BE2C (cell line): ENCODE results near the gene NAV1.

Experiments used
- DNase-seq: peaks from one replicate; pipeline ENCODE4 v3.0.0-alpha.2; 2020
- H3K27me3 ChIP-seq: fragments of 250-450 bp; sonication (Bioruptor Pico); 2 replicates; pipeline ENCODE4 v1.5.1; 2020; ENCODE audit warnings: mild to moderate bottlenecking
- H3K36me3 ChIP-seq: fragments of 250-450 bp; sonication (Bioruptor Pico); 2 replicates; pipeline ENCODE4 v1.5.1; 2020; ENCODE audit warnings: mild to moderate bottlenecking
- H3K4me1 ChIP-seq: fragments of 250-450 bp; sonication (Bioruptor Pico); 2 replicates; pipeline ENCODE4 v1.5.1; 2020
- H3K4me3 ChIP-seq: 2 replicates; pipeline ENCODE4 v1.5.1; 2011; ENCODE audit warnings: low read depth, low read length
- H3K9me3 ChIP-seq: fragments of 250-450 bp; sonication (Bioruptor Pico); 2 replicates; pipeline ENCODE4 v1.5.1; 2020
- CTCF ChIP-seq: IDR thresholded peaks from 2 replicates; pipeline ENCODE4 v1.5.1; 2012; ENCODE audit warnings: mild to moderate bottlenecking, low read depth, low read length

NAV1 gene

GRCh38 chr1:201568265-201568664 is 29.3 kb downstream of the NAV1 start:
- no peak for TF ChIP-seq CTCF
- H3K4me3 ChIP-seq = no peak overlapping the region
- H3K27me3 ChIP-seq = no peaks in the 10 kb centered on the region
- no peaks in the 10 kb centered on the region; the same call in 1 of the 2 replicates for H3K36me3 ChIP-seq
- DNase-seq = no peak
- H3K9me3 ChIP-seq = no peaks in the 10 kb centered on the region
- peaks cover 16% of the 10 kb centered on the region for H3K4me1 ChIP-seq

GRCh38 chr1:201568859-201569294 is 29.9 kb downstream of the NAV1 start:
- no peaks in the 10 kb centered on the region for H3K9me3 ChIP-seq
- DNase-seq = no peak
- no peak overlapping the region for H3K4me3 ChIP-seq
- H3K4me1 ChIP-seq = peaks cover 16% of the 10 kb centered on the region
- no peak for TF ChIP-seq CTCF
- no peaks in the 10 kb centered on the region; the same call in 1 of the 2 replicates for H3K36me3 ChIP-seq
- no peaks in the 10 kb centered on the region for H3K27me3 ChIP-seq

GRCh38 chr1:201570181-201570885 is 31.4 kb downstream of the NAV1 start:
- H3K27me3 ChIP-seq = no peaks in the 10 kb centered on the region
- H3K4me1 ChIP-seq = peaks cover 16% of the 10 kb centered on the region
- no peak for TF ChIP-seq CTCF
- H3K9me3 ChIP-seq = no peaks in the 10 kb centered on the region
- H3K36me3 ChIP-seq = no peaks in the 10 kb centered on the region; the same call in 1 of the 2 replicates
- H3K4me3 ChIP-seq = no peak overlapping the region
- DNase-seq = no peak

- Histone ChIP-seq H3K9me3 (no peaks in the 10 kb centered on the region), H3K4me3 (no peak overlapping the region), H3K27me3 (no peaks in the 10 kb centered on the region), H3K4me1 (peaks cover 16% of the 10 kb centered on the region), H3K36me3 (no peaks in the 10 kb centered on the region; the same call in 1 of the 2 replicates)
- TF ChIP-seq CTCF = no peak
- DNase-seq = no peak
These were observed 32.1 kb downstream of the NAV1 start for GRCh38 chr1:201570886-201571624.

- no peaks in the 10 kb centered on the region; the same call in 1 of the 2 replicates for H3K36me3 ChIP-seq
- DNase-seq = no peak
- peaks cover 11% of the 10 kb centered on the region for H3K4me1 ChIP-seq
- TF ChIP-seq CTCF = no peak
- no peaks in the 10 kb centered on the region for H3K27me3 ChIP-seq
- H3K4me3 ChIP-seq = no peak overlapping the region
- H3K9me3 ChIP-seq = no peaks in the 10 kb centered on the region
These were observed 34.1 kb downstream of the NAV1 start for GRCh38 chr1:201573030-201573429.

GRCh38 chr1:201573923-201574322 is 35.0 kb downstream of the NAV1 start:
- no peaks in the 10 kb centered on the region for H3K27me3 ChIP-seq
- no peak for TF ChIP-seq CTCF
- peaks cover 11% of the 10 kb centered on the region for H3K4me1 ChIP-seq
- H3K4me3 ChIP-seq = no peak overlapping the region
- H3K36me3 ChIP-seq = no peaks in the 10 kb centered on the region
- DNase-seq = no peak
- no peaks in the 10 kb centered on the region for H3K9me3 ChIP-seq
